Stimulated activated CD8-positive, alpha-beta memory T cell treated with anti-CD3 and anti-CD28 coated beads, Interleukin-2, amount 100 ng/mL, for 48 hours (primary cell): Measurements from ENCODE around the gene FAM53A.
"Not testable (repeated sequence)": the region's sequence is repeated elsewhere in the genome, so short reads cannot be mapped to it uniquely, and the experiment has no call there.

ENCODE experiments used
- DNase-seq, 2 donors: peaks; one replicate each; pipeline ENCODE4 v3.0.0-alpha.2; 2020; ENCODE audit warnings: low read depth in 2 of 2

FAM53A gene

DNA sequence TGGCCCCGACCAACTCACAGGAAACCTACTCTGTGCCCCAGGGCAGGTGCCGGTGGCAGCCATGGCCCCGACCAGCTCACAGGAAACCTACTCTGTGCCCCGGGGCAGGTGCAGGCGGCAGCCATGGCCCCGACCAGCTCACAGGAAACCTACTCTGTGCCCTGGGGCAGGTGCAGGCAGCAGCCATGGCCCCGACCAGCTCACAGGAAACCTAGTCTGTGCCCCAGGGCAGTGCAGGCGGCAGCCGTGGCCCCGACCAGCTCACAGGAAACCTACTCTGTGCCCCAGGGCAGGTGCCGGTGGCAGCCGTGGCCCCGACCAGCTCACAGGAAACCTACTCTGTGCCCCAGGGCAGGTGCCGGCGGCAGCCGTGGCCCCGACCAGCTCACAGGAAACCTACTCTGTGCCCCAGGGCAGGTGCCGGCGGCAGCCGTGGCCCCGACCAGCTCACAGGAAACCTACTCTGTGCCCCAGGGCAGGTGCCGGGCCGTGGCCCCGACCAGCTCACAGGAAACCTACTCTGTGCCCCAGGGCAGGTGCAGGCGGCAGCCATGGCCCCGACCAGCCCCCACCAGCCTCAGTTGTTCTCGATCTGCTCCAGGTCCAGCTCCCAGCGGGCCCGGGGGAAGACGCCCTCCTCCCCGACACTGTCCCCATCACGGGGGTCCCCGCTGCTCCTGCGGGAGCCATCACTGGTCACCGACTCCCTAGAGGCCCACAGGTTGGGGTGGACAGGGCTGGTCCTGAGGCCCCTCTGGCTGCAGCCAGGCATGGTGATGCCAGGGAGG is 43.2 kb downstream of the FAM53A start:
- not testable (repeated sequence) for DNase-seq

DNA sequence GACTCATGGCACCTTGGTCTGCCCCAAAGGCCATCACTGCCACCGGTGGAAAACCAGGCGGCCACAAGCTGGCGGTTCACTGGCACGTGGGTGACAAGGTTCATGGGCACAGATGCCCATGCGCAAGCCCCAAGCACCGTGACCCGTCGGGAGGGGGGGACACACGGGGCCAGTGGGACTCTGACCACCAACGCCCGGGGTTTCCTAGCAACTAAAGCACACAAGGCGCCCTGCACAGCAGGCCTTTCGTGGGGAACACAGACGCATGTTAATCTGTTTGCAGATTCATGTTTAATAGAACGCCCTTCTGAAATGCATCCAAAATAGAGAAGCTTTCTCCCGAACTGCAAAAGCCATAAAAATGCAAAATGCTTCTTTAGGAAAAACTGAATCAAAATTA is 43.9 kb downstream of the FAM53A start:
- no peak for DNase-seq

DNA sequence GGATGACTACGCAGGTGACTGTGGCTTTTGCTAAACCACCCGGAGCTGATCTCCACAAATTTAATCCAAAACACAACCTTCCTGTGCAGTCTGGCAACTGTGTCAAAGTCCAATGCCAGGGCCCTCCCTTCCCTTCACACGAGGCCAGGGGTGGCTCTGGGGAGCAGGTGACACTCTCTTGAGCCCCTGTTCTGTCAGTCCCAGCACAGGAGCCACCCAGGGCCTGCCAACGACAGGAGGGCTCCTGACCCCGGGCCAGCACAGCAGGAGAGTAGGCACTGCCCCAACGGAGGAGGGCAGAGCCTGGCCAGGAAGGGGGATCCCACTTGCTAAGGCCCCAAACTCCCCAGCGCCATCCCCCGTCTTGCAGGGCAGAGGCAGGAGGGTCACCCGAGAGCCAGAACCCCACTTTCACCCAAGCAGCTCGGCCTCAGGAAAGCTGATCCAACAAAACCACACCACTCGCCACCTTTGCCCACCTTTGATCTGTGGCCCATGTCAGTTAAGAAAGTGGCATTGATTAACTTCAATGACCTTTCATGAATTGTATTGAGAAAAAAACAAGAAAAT is 44.7 kb downstream of the FAM53A start:
- no peak for DNase-seq

DNA sequence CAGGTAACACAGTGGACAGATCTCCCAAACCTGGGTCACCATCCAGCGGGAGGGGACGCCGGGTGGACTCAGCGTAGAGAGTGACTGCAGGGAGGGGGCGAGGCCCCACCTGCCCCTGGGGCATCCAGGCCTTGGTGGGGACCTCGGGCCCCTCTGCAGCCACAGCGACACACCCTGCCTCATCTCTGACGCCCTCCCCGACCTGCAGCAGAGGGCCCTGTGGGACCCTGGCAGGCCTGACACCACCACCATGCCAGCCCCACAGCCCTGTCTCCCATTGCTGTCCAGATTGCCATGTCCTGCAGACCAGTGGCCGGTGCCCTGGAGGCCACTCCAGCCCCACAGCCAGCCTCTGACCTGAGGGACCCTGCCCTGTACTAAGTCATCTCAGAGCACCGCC is 45.2 kb downstream of the FAM53A start:
- no peak for DNase-seq

DNA sequence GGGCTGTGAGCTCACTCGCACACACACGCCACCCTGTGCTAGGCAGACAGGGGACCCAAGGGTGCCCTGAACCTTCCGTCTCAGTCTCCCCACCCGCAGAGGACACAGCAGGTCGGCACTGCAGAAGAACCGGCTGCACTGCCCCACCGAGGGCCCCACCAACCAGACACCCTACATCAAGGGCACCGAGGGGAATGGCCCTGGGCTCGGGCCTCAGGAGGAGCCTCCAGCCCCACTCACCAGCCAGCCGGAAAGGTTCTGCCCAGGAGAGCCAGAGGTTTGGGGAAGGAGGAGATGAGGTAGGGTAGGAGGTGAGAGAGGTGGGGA is 45.9 kb downstream of the FAM53A start:
- DNase-seq = no peak

DNA sequence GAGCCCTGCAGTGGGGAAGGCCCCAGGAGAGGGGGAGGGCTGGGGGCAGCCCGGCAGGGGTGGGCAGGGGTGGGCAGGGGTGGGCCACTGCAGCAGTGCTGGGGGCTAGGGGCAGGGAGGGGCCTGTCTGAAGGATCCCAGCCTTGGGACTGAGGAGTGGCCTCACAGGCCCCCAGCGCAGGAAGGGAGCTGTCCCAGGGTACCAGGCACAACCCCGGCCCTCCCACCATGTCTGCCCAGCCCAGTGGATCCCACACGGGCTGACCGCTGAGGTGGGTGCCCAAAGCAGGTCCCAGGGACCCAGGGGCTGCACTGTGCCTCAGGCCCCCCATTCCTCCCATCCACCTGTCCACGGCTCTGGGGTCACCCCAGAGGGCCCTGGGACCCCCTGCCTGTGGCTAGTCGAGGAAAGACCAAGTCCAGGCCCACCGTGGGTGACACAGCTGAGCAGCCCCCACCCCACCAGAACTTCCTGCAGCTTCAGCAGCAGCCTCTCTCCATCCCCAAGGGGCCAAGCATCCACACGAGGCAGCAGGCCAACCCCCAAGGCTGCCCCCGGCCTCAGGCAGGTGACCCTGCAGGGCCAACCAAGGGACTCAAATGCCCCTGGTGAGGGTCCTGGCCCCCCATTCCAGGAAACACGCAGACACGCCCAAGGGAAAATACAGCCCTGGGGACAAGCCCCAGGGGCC is 46.4 kb downstream of the FAM53A start:
- no peak for DNase-seq

DNA sequence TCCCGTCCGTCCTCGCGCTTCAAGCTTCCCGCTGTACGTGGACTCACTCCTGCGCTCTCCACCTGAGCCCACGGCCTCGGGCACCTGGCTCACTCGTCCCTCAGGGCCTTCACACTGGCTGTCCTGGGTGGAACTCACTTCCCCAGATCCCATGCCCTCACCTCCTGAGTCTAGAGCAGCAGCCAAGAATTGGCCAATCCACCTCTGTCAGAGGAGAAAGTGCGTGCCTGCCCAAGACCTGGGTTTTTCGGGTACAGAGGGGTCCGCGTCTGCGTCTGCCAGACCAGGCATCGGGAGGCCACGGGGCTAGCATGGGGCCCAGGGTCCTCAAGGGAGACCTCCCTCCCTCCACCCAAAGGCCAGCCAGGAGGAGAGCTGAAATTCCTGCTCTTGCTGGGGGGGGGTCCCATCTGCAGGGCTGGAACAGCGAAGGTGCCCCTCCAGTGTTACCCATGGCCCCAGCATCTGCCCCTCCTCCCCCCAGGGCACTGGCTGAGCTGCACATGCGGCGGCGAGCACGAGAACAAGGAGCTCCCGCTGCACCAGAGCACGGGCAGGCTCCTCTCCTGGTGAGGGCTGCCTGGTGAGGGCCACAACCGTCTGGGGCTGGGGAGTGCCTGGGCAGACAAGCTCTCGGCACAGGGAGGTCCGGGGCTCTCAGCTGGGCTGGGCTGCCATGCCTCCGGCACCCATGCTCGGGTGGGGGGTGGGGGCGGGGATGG is 47.5 kb downstream of the FAM53A start:
- no peak for DNase-seq

DNA sequence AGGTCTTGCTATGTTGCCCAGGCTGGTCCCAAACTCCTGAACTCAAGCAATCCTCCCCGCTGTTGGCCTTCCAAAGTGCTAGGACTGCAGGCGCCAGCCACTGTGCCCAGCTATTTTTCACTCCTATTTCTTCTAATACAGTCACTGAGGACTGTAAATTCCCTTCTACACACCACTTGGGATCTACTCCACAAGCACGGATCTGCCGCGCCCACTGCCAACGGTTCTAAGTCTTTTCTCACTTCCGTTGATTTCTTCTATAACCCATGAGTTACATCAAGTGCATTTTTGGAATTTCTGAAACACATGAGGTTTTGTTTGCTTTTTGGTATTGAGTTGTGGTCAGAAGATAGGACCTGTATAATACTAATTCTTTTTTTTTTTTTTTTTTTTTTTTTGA is 48.6 kb downstream of the FAM53A start:
- DNase-seq = no peak

DNA sequence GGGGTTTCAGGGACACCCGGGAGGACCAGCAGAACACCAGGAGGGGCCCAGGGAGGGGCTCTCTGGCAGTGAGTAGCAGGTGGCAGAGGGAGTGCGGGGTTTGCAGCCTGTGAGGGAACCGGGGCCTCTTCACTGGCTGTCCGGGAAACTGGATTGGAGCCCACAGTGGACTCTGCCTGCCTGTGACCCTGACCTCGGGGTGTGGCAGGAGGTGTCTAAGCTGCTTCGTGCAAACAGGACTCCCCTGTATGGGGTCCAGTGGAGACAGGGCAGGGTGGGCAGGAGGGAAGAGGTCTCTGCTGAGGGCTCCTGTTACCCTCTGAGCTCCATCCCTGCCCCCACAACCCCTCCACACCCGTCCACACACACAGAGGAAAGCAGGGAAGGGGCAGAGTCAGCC is 50.1 kb downstream of the FAM53A start:
- no peak for DNase-seq

DNA sequence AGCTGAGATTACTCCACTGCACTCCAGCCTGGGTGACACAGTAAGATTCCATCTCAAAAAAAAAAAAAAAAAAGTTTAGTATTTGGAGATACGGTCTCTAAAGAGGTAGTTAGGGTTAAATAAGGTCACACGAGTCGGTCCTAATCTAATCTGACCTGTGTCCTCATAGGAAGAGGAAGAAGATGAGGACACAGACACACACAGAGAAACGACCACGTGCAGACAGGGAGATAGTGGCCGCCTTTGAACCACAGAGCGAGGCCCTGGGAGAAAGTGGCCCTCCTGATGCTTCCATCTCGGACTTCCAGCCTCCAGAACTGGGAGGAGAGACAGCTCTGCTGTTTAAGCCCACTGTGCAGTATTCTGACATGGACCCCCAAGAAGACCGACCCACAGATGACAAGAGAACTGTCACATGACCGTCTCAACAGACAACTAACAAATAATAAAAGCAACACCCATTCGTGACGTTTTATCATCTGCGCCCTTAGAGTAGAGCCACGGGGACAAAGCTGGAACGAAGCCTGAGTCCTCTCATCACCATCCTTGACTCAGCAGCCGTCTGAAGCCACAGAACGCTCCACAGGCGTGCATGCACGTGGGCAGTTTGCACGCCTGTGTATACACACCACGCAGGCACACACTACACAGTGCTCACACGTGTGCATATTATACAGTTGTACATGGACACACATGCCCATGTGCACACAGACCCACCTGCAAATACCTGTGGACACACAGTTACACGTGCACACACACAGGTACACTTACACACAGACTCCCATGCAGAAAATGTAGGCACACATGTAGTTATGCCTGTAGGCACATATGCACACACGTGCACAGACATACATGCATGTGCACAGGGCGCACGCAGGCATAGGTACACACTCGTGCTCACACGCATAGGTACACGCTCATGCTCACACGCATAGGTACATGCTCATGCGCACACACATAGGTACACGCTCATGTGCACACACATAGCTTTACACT is 51.7 kb downstream of the FAM53A start:
- no peak for DNase-seq

DNA sequence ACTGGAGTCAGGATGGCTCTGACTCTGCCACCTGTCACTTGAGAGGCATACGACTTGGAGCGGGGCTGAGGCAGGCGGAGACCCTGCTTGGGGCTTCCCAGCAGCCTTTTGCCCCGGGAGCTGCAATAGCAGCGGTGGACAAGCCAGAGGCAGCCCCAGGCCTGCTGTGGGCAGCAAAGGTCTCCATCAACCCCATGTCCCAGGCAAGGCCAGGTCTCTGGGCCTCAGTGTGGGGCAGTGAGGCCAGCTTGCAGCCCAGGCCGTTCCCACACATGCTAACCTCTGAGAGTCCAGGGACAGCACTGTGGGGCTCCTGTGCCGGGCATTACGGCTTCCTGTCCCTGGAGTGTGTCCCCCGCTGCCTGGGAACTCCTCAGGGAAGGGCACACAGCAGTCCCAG is 53.0 kb downstream of the FAM53A start:
- DNase-seq = no peak

DNA sequence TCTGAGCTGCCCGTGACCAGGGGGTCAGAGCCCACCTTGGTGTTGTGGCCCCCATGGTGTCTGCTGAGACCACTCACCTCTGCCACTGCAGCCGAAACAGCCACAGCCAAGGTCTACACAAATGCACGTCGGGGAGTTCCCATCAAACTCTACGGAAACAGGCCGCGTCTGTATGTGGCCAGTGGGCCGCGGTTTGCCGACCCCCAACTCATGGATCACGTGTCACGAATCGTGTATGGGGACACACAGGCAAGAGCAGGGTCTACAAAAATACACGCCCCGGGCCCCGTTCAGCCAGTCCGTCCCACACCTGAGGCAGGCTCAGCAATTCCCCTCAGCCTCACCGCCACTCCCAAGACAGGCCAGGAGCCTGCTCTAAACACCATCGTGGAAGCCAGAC is 53.8 kb downstream of the FAM53A start:
- DNase-seq = no peak

DNA sequence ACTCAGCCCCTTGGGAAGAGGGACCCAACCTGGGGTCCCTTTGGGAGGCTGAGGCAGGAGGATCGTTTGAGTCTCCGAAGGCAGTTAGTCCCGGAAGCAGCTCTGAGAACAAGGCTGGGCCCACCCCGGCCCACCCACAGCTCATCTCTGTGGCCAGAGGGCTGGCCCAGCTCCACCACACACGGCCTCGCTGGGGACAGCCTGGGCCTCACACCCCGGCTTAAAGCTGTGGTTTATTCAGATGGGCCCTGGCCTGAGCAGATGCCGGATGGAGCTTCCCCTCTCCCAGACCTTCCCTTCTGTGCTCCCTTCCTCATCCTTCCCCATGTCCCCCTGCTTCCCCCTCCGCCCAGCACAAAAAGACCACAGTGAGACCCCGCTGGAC is 54.4 kb downstream of the FAM53A start:
- no peak for DNase-seq

DNA sequence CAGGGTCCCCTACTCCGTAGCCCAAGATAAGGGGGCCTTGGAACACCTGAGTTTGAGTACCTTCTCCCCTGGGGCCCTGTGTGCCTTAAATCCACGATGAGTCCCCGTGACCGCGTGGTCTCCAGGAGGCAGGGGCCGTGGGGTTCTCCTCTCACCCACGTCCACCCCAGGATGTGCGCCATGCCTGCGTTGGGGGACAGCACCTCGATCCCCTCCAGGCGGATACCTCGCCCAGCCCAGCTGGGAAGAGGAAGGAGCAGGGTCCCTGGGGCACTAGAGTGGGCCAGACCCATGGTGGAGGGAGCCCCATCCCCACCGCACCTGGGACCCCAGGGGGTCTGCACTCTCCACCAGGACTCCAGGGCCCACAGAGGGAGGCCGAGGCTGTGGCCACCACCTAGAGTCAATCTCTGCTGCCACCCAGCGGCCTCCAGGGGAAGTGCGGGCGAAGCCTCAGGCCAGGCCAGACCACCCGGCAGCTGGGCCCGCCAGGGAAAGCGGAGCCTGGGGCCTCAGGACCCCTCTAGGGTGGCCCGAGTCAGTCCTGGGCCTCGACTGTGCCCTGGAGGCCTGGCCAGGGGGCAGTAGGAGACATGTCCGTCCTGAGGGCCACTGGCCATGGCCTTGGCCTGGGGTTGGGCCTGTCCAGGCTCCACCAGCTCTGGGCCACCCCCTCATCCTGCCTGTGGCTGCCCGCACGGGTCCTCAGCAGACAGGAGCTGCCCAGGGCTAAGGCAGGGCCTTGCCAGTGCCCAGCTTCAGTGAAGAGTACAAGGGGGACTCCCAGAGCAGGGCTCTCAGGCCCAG is 55.0 kb downstream of the FAM53A start:
- peak; percentile 51 to 67 for DNase-seq

DNA sequence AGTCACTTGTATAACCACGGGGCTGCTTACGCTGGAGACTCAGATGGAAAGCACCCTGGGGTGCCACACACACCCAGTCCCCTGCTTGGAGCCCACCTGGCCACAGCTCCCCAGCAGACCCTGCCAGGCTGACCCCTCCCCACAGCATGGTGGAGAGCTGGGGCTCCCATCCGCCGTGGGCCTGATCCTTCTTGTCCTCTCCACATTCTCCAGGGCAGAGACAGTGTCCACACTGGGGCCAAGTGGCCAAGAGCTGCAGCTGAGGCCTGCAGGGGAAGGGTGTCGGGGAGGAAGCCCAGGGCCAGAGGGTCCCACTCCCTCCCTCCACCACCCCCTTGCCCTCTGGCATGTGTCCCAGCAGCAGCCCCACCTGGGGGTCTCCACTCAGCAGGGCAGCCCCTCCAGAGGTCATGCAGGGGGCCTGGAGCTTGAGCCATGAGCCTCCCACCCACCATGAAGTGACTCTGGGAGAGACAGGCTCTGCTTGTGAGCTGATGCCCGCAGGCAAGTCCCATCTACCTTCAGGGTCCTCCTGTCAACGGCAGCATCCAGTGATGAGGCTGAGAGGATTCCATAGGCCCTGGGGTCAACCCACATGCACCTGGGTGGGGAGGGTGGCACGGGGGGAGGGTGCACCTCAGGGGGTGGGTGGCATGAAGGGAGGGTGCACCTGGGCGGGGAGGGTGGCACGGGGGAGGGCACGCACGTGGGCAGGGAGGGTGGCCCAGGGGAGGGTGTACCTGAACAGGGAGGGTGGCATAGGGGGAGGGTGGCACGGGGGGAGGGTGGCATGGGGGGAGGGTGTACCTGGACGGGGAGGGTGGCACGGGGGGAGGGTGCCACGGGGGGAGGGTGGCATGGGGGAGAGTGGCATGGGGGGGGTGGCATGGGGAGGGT is 56.4 kb downstream of the FAM53A start:
- no peak for DNase-seq

DNA sequence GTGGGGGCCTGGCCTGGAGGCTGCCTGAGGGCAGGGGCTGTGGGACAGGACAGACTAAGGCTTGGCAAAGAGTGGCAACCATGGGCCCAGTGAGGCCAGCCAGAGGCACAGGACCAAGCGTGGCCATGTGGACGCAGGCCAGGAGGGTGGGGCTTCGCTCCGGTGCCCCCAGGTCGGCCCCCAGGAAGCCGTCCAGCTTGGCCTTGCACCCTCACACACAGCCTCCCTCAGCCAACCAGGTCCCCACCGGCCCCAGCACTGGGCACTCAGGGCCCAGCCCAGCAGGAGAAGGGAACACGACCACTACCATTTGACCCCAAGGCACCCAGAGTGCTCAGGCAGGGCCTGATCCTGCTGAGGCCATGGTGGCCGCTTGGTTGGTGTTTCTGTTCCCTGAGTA is 57.2 kb downstream of the FAM53A start:
- DNase-seq = no peak

DNA sequence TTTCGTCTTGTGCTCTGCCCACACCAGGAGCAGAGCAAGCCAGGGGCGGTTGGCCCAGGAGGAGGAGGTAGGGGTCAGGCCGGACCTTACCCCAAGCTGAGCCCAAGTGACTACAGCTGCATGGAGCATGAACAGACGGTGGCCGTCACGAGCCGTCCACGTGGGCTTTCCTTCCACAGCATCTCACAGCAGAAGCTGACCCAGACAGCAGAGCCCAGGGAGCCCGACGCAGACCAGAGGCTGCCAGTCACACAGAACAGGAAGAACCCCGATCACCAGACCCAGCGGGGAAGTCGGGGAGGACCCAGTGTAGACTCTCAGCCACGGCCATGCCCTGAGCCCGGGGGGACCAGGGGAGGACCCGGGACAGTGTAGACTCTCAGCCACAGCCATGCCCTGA is 58.0 kb downstream of the FAM53A start:
- DNase-seq = no peak

DNA sequence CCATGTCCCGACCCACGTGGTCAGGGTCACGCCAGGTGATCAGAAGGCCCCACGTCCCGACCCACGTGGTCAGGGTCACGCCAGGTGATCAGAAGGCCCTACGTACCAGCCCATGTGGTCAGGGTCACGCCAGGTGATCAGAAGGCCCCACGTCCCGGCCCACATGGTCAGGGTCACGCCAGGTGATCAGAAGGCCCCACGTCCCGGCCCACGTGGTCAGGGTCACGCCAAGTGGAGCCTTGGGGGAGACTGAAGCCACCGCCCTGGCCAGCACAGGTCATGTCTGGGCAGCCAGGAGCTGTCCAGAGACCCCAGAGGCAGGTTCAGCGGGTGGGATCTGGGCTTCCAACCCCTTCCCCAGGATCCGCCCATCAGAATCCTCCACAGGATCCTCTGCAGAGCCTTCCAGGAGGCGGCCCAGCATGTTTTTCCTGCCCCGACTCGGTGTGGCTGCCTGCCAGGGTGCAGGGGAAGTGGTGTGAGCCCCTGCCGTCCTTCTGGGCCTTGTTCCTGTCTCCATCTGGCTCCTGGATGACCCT is 58.4 kb downstream of the FAM53A start:
- DNase-seq = no peak

DNA sequence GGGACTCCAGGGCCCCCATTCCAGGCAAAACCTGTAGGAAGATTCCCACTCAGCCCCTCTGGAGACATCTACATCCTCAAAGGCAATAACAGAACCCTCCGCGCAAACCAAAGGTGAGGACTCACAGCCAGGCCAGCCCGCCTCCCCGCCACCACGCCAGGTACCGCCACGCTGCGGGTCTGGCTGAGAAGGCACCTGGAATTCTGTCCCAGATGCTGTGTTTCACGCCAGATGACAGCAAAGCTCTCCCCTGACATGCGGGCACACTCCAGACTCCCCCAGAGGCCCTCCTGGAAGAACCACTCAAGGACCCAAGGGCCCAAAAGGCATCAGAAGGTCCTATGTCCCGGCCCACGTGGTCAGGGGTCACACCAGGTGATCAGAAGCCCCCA is 59.6 kb downstream of the FAM53A start:
- no peak for DNase-seq
